ENCODE results near the gene AHRR.
"Not testable (repeated sequence)": the region's sequence is repeated elsewhere in the genome, so short reads cannot be mapped to it uniquely, and the experiment has no call there.

AHRR gene

GRCh38 chr5:306011-306805 lies 15.3 kb upstream of the AHRR start:
- no peak for DNase-seq

- no peak for DNase-seq
These were observed 14.2 kb upstream of the AHRR start for GRCh38 chr5:307306-307705.

- DNase-seq = no peak
These were observed 13.5 kb upstream of the AHRR start for GRCh38 chr5:307794-308579.

- no peak for DNase-seq
These were observed 12.7 kb upstream of the AHRR start for GRCh38 chr5:308672-309271.

GRCh38 chr5:309831-310230 lies 11.7 kb upstream of the AHRR start:
- DNase-seq = not testable (repeated sequence)

- DNase-seq = no peak
These were observed 11.0 kb upstream of the AHRR start for GRCh38 chr5:310516-310915.

GRCh38 chr5:310941-311434 lies 10.5 kb upstream of the AHRR start:
- DNase-seq = no peak

GRCh38 chr5:311963-312362 lies 9.6 kb upstream of the AHRR start:
- no peak for DNase-seq

GRCh38 chr5:312845-313244 lies 8.7 kb upstream of the AHRR start:
- DNase-seq = no peak

GRCh38 chr5:313265-313664 lies 8.2 kb upstream of the AHRR start:
- DNase-seq = no peak

- DNase-seq = no peak
These were observed 7.6 kb upstream of the AHRR start for GRCh38 chr5:313806-314376.

- DNase-seq = no peak
These were observed 6.6 kb upstream of the AHRR start for GRCh38 chr5:314676-315487.

- no peak for DNase-seq
These were observed 5.9 kb upstream of the AHRR start for GRCh38 chr5:315488-316209.

GRCh38 chr5:316210-317085 lies 5.1 kb upstream of the AHRR start:
- no peak for DNase-seq

GRCh38 chr5:317086-317811 lies 4.3 kb upstream of the AHRR start:
- peak; percentile 91 for DNase-seq

- DNase-seq = peak; percentile 57
These were observed 3.1 kb upstream of the AHRR start for GRCh38 chr5:318341-318897.

- no peak for DNase-seq
These were observed 2.4 kb upstream of the AHRR start for GRCh38 chr5:318931-319601.

GRCh38 chr5:320524-321229 lies 837 bp upstream of the AHRR start:
- no peak for DNase-seq

Data from NCI-H510A (cell line).